HG02798 (cell line): ENCODE results near the gene FOXI1.

Experiments used
- ATAC-seq: cut with Tn5 transposase; IDR thresholded peaks from one replicate; pipeline ENCODE4 v1.9.1; 2021; ENCODE audit warnings: mild to moderate bottlenecking; ENCODE audit not compliant: unreplicated experiment, poor library complexity

The FOXI1 gene

GRCh38 chr5:170147753-170148264 lies 42.1 kb downstream of the FOXI1 start:
- ATAC-seq = no peak

- no peak for ATAC-seq
These were observed 42.9 kb downstream of the FOXI1 start for GRCh38 chr5:170148430-170149205.

- ATAC-seq = no peak
These were observed 43.5 kb downstream of the FOXI1 start for GRCh38 chr5:170149206-170149515.

- ATAC-seq = no peak
These were observed 45.0 kb downstream of the FOXI1 start for GRCh38 chr5:170150713-170151096.

GRCh38 chr5:170151097-170151831 lies 45.6 kb downstream of the FOXI1 start:
- peak; percentile 79 for ATAC-seq

- no peak for ATAC-seq
These were observed 47.1 kb downstream of the FOXI1 start for GRCh38 chr5:170152767-170153166.

- ATAC-seq = no peak
These were observed 48.6 kb downstream of the FOXI1 start for GRCh38 chr5:170154297-170154696.

GRCh38 chr5:170154744-170155143 lies 49.0 kb downstream of the FOXI1 start:
- ATAC-seq = no peak

- ATAC-seq = no peak
These were observed 50.1 kb downstream of the FOXI1 start for GRCh38 chr5:170155771-170156170.

- no peak for ATAC-seq
These were observed 53.5 kb downstream of the FOXI1 start for GRCh38 chr5:170159101-170159698.
